KMS-11 (cell line): ENCODE results near the gene TMEM234.

Experiments used
- H2AFZ ChIP-seq: fragments of 200-600 bp; sonication (generic); 2 replicates; pipeline ENCODE4 v1.6.1; 2016; ENCODE audit warnings: antibody characterized with exemption, mixed run types, low read depth
- H3K27ac ChIP-seq: fragments of 200-600 bp; sonication (generic); 2 replicates; pipeline ENCODE4 v1.6.1; 2016; ENCODE audit warnings: mild to moderate bottlenecking, mixed run types
- H3K27me3 ChIP-seq: fragments of 200-600 bp; sonication (generic); 2 replicates; pipeline ENCODE4 v1.6.1; 2017; ENCODE audit warnings: mild to moderate bottlenecking, low read depth, mixed run types, moderate library complexity; ENCODE audit not compliant: insufficient read depth
- H3K36me3 ChIP-seq: fragments of 200-600 bp; sonication (generic); 2 replicates; pipeline ENCODE4 v1.6.1; 2017; ENCODE audit warnings: mild to moderate bottlenecking, mixed run types; ENCODE audit not compliant: insufficient read depth
- H3K4me1 ChIP-seq: fragments of 200-600 bp; sonication (generic); 2 replicates; pipeline ENCODE4 v1.6.1; 2016; ENCODE audit warnings: mild to moderate bottlenecking, low read depth, mixed run types; ENCODE audit not compliant: poor library complexity, severe bottlenecking
- H3K4me2 ChIP-seq: fragments of 200-600 bp; sonication (generic); 2 replicates; pipeline ENCODE4 v1.7.0; 2016; ENCODE audit warnings: mild to moderate bottlenecking, mixed run types
- H3K4me3 ChIP-seq: fragments of 200-600 bp; sonication (generic); IDR thresholded peaks from 2 replicates; pipeline ENCODE4 v1.6.1; 2017; ENCODE audit warnings: low read depth, low read length, mixed read lengths; ENCODE audit not compliant: insufficient read depth
- H3K79me2 ChIP-seq: fragments of 200-600 bp; sonication (generic); 2 replicates; pipeline ENCODE4 v1.6.1; 2016; ENCODE audit warnings: low read depth, mixed run types; ENCODE audit not compliant: insufficient read depth
- H3K9ac ChIP-seq: fragments of 200-600 bp; sonication (generic); 2 replicates; pipeline ENCODE4 v1.6.1; 2016; ENCODE audit warnings: mild to moderate bottlenecking, mixed run types
- H4K20me1 ChIP-seq: fragments of 200-600 bp; sonication (generic); 2 replicates; pipeline ENCODE4 v1.6.1; 2016; ENCODE audit warnings: mild to moderate bottlenecking, mixed run types; ENCODE audit not compliant: insufficient read depth
- CTCF ChIP-seq: fragments of 200-600 bp; sonication (generic); conservative IDR thresholded peaks from 2 replicates; pipeline ENCODE4 v1.6.1; 2017; ENCODE audit warnings: low read depth, mild to moderate bottlenecking, antibody characterized with exemption, low read length, moderate library complexity, mixed read lengths

The TMEM234 gene

GRCh38 chr1:32199043-32199716 lies 23.0 kb downstream of the TMEM234 start:
- Histone ChIP-seq H3K27ac (no peak overlapping the region), H3K27me3 (no peaks in the 10 kb centered on the region), H3K9ac (no peak overlapping the region; the same call in 1 of the 2 replicates), H4K20me1 (no peaks in the 10 kb centered on the region), H3K79me2 (no peaks in the 10 kb centered on the region), H3K4me3 (no peak overlapping the region), H3K4me1 (peaks cover 82% of the 10 kb centered on the region), H3K4me2 (peak overlapping the region; percentile 66), H3K36me3 (peaks cover 1% of the 10 kb centered on the region; the same call in 1 of the 2 replicates), H2AFZ (no peak overlapping the region)
- no peak for TF ChIP-seq CTCF

- Histone ChIP-seq H3K9ac (no peak overlapping the region), H3K36me3 (peaks cover 6% of the 10 kb centered on the region; the same call in 1 of the 2 replicates), H3K4me1 (peaks cover 89% of the 10 kb centered on the region), H3K4me3 (no peak overlapping the region), H3K79me2 (no peaks in the 10 kb centered on the region), H2AFZ (no peak overlapping the region), H3K4me2 (peak overlapping the region; percentile 66; the same call in 1 of the 2 replicates), H3K27ac (no peak overlapping the region), H3K27me3 (no peaks in the 10 kb centered on the region), H4K20me1 (no peaks in the 10 kb centered on the region)
- no peak for TF ChIP-seq CTCF
Observed at GRCh38 chr1:32198237-32199042, 23.7 kb downstream of the TMEM234 start.

- Histone ChIP-seq H4K20me1 (no peaks in the 10 kb centered on the region), H3K4me3 (no peak overlapping the region), H3K9ac (no peak overlapping the region), H3K36me3 (peaks cover 6% of the 10 kb centered on the region; the same call in 1 of the 2 replicates), H3K4me1 (peaks cover 90% of the 10 kb centered on the region), H2AFZ (no peak overlapping the region), H3K27me3 (no peaks in the 10 kb centered on the region), H3K4me2 (no peak overlapping the region; the same call in 1 of the 2 replicates), H3K27ac (no peak overlapping the region), H3K79me2 (no peaks in the 10 kb centered on the region)
- TF ChIP-seq CTCF: no peak
Observed at GRCh38 chr1:32197837-32198236, 24.3 kb downstream of the TMEM234 start.

GRCh38 chr1:32197074-32197473 lies 25.1 kb downstream of the TMEM234 start:
- no peak overlapping the region for H3K9ac ChIP-seq
- no peak overlapping the region for H3K4me3 ChIP-seq
- no peak overlapping the region; the same call in 1 of the 2 replicates for H3K4me2 ChIP-seq
- no peaks in the 10 kb centered on the region for H4K20me1 ChIP-seq
- H3K27ac ChIP-seq: no peak overlapping the region
- TF ChIP-seq CTCF: no peak
- H3K27me3 ChIP-seq: no peaks in the 10 kb centered on the region
- no peaks in the 10 kb centered on the region for H3K79me2 ChIP-seq
- peaks cover 6% of the 10 kb centered on the region; the same call in 1 of the 2 replicates for H3K36me3 ChIP-seq
- H3K4me1 ChIP-seq: peaks cover 87% of the 10 kb centered on the region
- no peak overlapping the region for H2AFZ ChIP-seq
